NB4 (cell line): ENCODE data around the gene LIX1L.

Source experiments
- DNase-seq: peaks from one replicate; pipeline ENCODE4 v3.0.0; 2010; ENCODE audit warnings: low read depth
- H3K4me3 ChIP-seq: one replicate; pipeline ENCODE4 v1.5.1; 2011; ENCODE audit warnings: mild to moderate bottlenecking, low read depth, low read length, moderate library complexity
- CTCF ChIP-seq: IDR thresholded peaks from one replicate; pipeline ENCODE4 v1.5.1; 2012; ENCODE audit warnings: low read depth, low read length
- MAX ChIP-seq: IDR thresholded peaks from 2 replicates; pipeline ENCODE4 v1.6.1; 2011; ENCODE audit warnings: low read depth, low read length
- MYC ChIP-seq: IDR thresholded peaks from 2 replicates; pipeline ENCODE4 v1.6.1; 2011; ENCODE audit warnings: low read depth, low read length
- POLR2A ChIP-seq: IDR thresholded peaks from 2 replicates; pipeline ENCODE4 v1.6.1; 2011; ENCODE audit warnings: mild to moderate bottlenecking; ENCODE audit not compliant: insufficient read length; ENCODE audit errors: extremely low read depth

Gene LIX1L

GRCh38 chr1:145956781-145957442, 905 bp downstream of the LIX1L start:
- H3K4me3 ChIP-seq, result peak overlapping the region; percentile 87
- TF ChIP-seq MAX (no peak), POLR2A (no peak), CTCF (no peak), MYC (no peak)
- DNase-seq, result peak; percentile 25

GRCh38 chr1:145956361-145956760, 1.5 kb downstream of the LIX1L start:
- no peak for TF ChIP-seq POLR2A
- TF ChIP-seq MAX, result no peak
- TF ChIP-seq CTCF, result no peak
- TF ChIP-seq MYC, result no peak
- peak overlapping the region; percentile 87 for H3K4me3 ChIP-seq
- DNase-seq, result no peak

- H3K4me3 ChIP-seq, result no peak overlapping the region
- TF ChIP-seq CTCF (no peak), POLR2A (no peak), MYC (no peak), MAX (no peak)
- no peak for DNase-seq
These were observed 2.4 kb downstream of the LIX1L start for GRCh38 chr1:145955436-145955835.

- no peak overlapping the region for H3K4me3 ChIP-seq
- no peak for DNase-seq
- no peak for TF ChIP-seq MYC
- no peak for TF ChIP-seq MAX
These were observed 4.0 kb downstream of the LIX1L start for GRCh38 chr1:145953861-145954260.

GRCh38 chr1:145952903-145953302, 4.9 kb downstream of the LIX1L start:
- H3K4me3 ChIP-seq, result no peak overlapping the region
- no peak for DNase-seq
- no peak for TF ChIP-seq MAX
- TF ChIP-seq POLR2A, result no peak
- no peak for TF ChIP-seq MYC
- no peak for TF ChIP-seq CTCF

GRCh38 chr1:145951526-145951925, 6.3 kb downstream of the LIX1L start:
- TF ChIP-seq MYC (no peak), POLR2A (no peak), CTCF (no peak), MAX (no peak)
- no peak for DNase-seq
- no peak overlapping the region for H3K4me3 ChIP-seq
